T-helper 1 cell (primary cell): Measurements from ENCODE around the gene RASSF3.
"Not testable (repeated sequence)": the region's sequence is repeated elsewhere in the genome, so short reads cannot be mapped to it uniquely, and the experiment has no call there.

ENCODE experiments used
- DNase-seq, 5 donors: peaks; one replicate each; pipeline ENCODE4 v3.0.0-alpha.2; 2012 to 2020

RASSF3 gene

GRCh38 chr12:64634508-64635092 lies 24.3 kb downstream of the RASSF3 start:
- DNase-seq: no peak

GRCh38 chr12:64635356-64635998 lies 25.2 kb downstream of the RASSF3 start:
- DNase-seq: no peak

- DNase-seq: no peak
These were observed 26.6 kb downstream of the RASSF3 start for GRCh38 chr12:64636856-64637255.

GRCh38 chr12:64639466-64639865 lies 29.2 kb downstream of the RASSF3 start:
- DNase-seq: no peak

- DNase-seq: no peak
These were observed 36.0 kb downstream of the RASSF3 start for GRCh38 chr12:64646318-64646717.

GRCh38 chr12:64649487-64649886 lies 39.2 kb downstream of the RASSF3 start:
- no peak for DNase-seq

GRCh38 chr12:64650762-64651161 lies 40.5 kb downstream of the RASSF3 start:
- DNase-seq: no peak

- no peak for DNase-seq
These were observed 42.1 kb downstream of the RASSF3 start for GRCh38 chr12:64652346-64652745.

- no peak for DNase-seq
These were observed 42.8 kb downstream of the RASSF3 start for GRCh38 chr12:64653123-64653522.

- not testable (repeated sequence) for DNase-seq
These were observed 43.6 kb downstream of the RASSF3 start for GRCh38 chr12:64653907-64654306.

- no peak for DNase-seq
These were observed 44.8 kb downstream of the RASSF3 start for GRCh38 chr12:64655141-64655540.

- DNase-seq: no peak
These were observed 46.1 kb downstream of the RASSF3 start for GRCh38 chr12:64656429-64656828.

- DNase-seq: no peak
These were observed 48.7 kb downstream of the RASSF3 start for GRCh38 chr12:64658892-64659481.

GRCh38 chr12:64660237-64661018 lies 50.1 kb downstream of the RASSF3 start:
- peak in 1 of 5 donors; percentile 58 for DNase-seq

- DNase-seq: no peak
These were observed 52.7 kb downstream of the RASSF3 start for GRCh38 chr12:64663015-64663414.

- peak; percentile 43 to 65 (median 60) for DNase-seq
These were observed 55.2 kb downstream of the RASSF3 start for GRCh38 chr12:64665514-64665913.

GRCh38 chr12:64666054-64666914 lies 56.0 kb downstream of the RASSF3 start:
- DNase-seq: no peak

- DNase-seq: no peak
These were observed 57.5 kb downstream of the RASSF3 start for GRCh38 chr12:64667793-64668192.

- DNase-seq: peak; percentile 14 to 88 (median 49)
These were observed 59.1 kb downstream of the RASSF3 start for GRCh38 chr12:64669270-64669842.

GRCh38 chr12:64670019-64670418 lies 59.7 kb downstream of the RASSF3 start:
- DNase-seq: no peak

- DNase-seq: peak in 1 of 5 donors; percentile 67
These were observed 60.8 kb downstream of the RASSF3 start for GRCh38 chr12:64670919-64671639.
